ENCODE data around the gene UBE2F. TPM values are rescaled to one million over a fixed set of nuclear protein-coding genes. Genes with fewer than 3 reads are reported as not detected.

Gene UBE2F
- total RNA-seq (52.8 and 59.8 TPM in 2 replicates), polyA plus RNA-seq (60.1 and 66.7 TPM in 2 replicates)

- 1% methylated on average over 74 of the region's 123 CpGs for WGBS (ENCODE audit: low lambda C conversion rate, missing lambda C conversion rate)
- H3K9me3 ChIP-seq (ENCODE audit: low read depth) = no peaks in the 10 kb centered on the region
- no peaks in the 10 kb centered on the region for H3K36me3 ChIP-seq (replicated peaks; ENCODE audit: insufficient read depth, low read depth)
Measured at GRCh38 chr2:237966565-237967462, at the start of gene UBE2F. Gene UBE2F (plus strand): TSS chr2:237967014. CDS start chr2:237973108, 6,094 bp downstream.

GRCh38 chr2:237917696-237918374 is 49.0 kb upstream of the UBE2F start:
- TF ChIP-seq CTCF (IDR thresholded peaks at IDR 0.05; ENCODE audit: poor library complexity) (no peak), EZH2phosphoT487 (IDR thresholded peaks at IDR 0.05; ENCODE audit: low read depth, severe bottlenecking, unreplicated experiment) (no peak), EZH2 (IDR thresholded peaks at IDR 0.05; ENCODE audit: borderline replicate concordance) (no peak)
- no peaks in the 10 kb centered on the region for H3K27me3 ChIP-seq
- H3K9me2 ChIP-seq (replicated peaks; ENCODE audit: insufficient read depth) = no peaks in the 10 kb centered on the region
- H3K9me3 ChIP-seq (ENCODE audit: low read depth) = no peaks in the 10 kb centered on the region
- DNase-seq (ENCODE audit: low spot score) = no peak
- no peaks in the 10 kb centered on the region for H3K4me1 ChIP-seq (ENCODE audit: insufficient read depth)
- no peak overlapping the region for H3K4me3 ChIP-seq
- no peak overlapping the region for H3K27ac ChIP-seq
- H2AFZ ChIP-seq = no peak overlapping the region
- H3K79me2 ChIP-seq = no peaks in the 10 kb centered on the region
- WGBS (ENCODE audit: low lambda C conversion rate, missing lambda C conversion rate) = 94% methylated on average over 5 of the region's 5 CpGs
- no peaks in the 10 kb centered on the region for H4K20me1 ChIP-seq (ENCODE audit: insufficient read depth, poor library complexity, severe bottlenecking)
- H3K36me3 ChIP-seq (replicated peaks; ENCODE audit: insufficient read depth, low read depth) = no peaks in the 10 kb centered on the region
- H3K4me2 ChIP-seq = no peak overlapping the region

More at GRCh38 chr2:237966565-237967462, at the start of gene UBE2F:
- Histone ChIP-seq H3K4me3 (peak within 1 kb of the TSS; percentile 60), H3K27ac (peak within 1 kb of the TSS; percentile 65), H3K27me3 (no peaks in the 10 kb centered on the region), H3K4me1 (ENCODE audit: insufficient read depth) (peaks cover 15% of the 10 kb centered on the region), H3K79me2 (peaks cover 45% of the 10 kb centered on the region), H3K4me2 (peak within 1 kb of the TSS; percentile 98), H2AFZ (peak within 1 kb of the TSS; percentile 90), H4K20me1 (ENCODE audit: insufficient read depth, poor library complexity, severe bottlenecking) (peaks cover 29% of the 10 kb centered on the region), H3K9me2 (replicated peaks; ENCODE audit: insufficient read depth) (no peaks in the 10 kb centered on the region)
- DNase-seq (ENCODE audit: low spot score) = peak; percentile 99
- TF ChIP-seq EZH2phosphoT487 (IDR thresholded peaks at IDR 0.05; ENCODE audit: low read depth, severe bottlenecking, unreplicated experiment) (no peak), CTCF (IDR thresholded peaks at IDR 0.05; ENCODE audit: poor library complexity) (no peak), EZH2 (IDR thresholded peaks at IDR 0.05; ENCODE audit: borderline replicate concordance) (no peak)

GRCh38 chr2:237919593-237919992 is 47.2 kb upstream of the UBE2F start:
- no peak overlapping the region for H3K4me2 ChIP-seq
- H3K27ac ChIP-seq = no peak overlapping the region
- TF ChIP-seq EZH2phosphoT487 (IDR thresholded peaks at IDR 0.05; ENCODE audit: low read depth, severe bottlenecking, unreplicated experiment) (no peak), EZH2 (IDR thresholded peaks at IDR 0.05; ENCODE audit: borderline replicate concordance) (no peak), CTCF (IDR thresholded peaks at IDR 0.05; ENCODE audit: poor library complexity) (no peak)

More at GRCh38 chr2:237919593-237919992, 47.2 kb upstream of the UBE2F start:
- H3K36me3 ChIP-seq (replicated peaks; ENCODE audit: insufficient read depth, low read depth) = no peaks in the 10 kb centered on the region
- DNase-seq (ENCODE audit: low spot score) = no peak
- H3K4me1 ChIP-seq (ENCODE audit: insufficient read depth) = peaks cover 5% of the 10 kb centered on the region
- WGBS (ENCODE audit: low lambda C conversion rate, missing lambda C conversion rate) = 81% methylated on average over 6 of the region's 6 CpGs
- H3K4me3 ChIP-seq = no peak overlapping the region
- H4K20me1 ChIP-seq (ENCODE audit: insufficient read depth, poor library complexity, severe bottlenecking) = no peaks in the 10 kb centered on the region
- no peaks in the 10 kb centered on the region for H3K9me2 ChIP-seq (replicated peaks; ENCODE audit: insufficient read depth)
- no peak overlapping the region for H2AFZ ChIP-seq
- no peaks in the 10 kb centered on the region for H3K27me3 ChIP-seq
- no peaks in the 10 kb centered on the region for H3K9me3 ChIP-seq (ENCODE audit: low read depth)
- H3K79me2 ChIP-seq = no peaks in the 10 kb centered on the region
